H9 (cell line): ENCODE data around the gene ARVCF. TPM values are rescaled to one million over a fixed set of nuclear protein-coding genes. Genes with fewer than 3 reads are reported as not detected.

ENCODE experiments used
- DNase-seq: peaks from one replicate; pipeline ENCODE4 v3.0.0-alpha.2; 2017
- H2AFZ ChIP-seq: one replicate; pipeline ENCODE4 v1.6.1; 2013; ENCODE audit warnings: mild to moderate bottlenecking, low read length, control low read depth, moderate library complexity
- H2AK5ac ChIP-seq: 2 replicates; pipeline ENCODE4 v1.6.1; 2013; ENCODE audit warnings: low read length, control low read depth, mixed read lengths; ENCODE audit not compliant: insufficient read length
- H2BK120ac ChIP-seq: one replicate; pipeline ENCODE4 v1.6.1; 2013; ENCODE audit warnings: low read depth, mild to moderate bottlenecking, low read length, control low read depth, inconsistent platforms; ENCODE audit not compliant: poor library complexity, severe bottlenecking
- H2BK12ac ChIP-seq: 2 replicates; pipeline ENCODE4 v1.6.1; 2013; ENCODE audit warnings: low read length, control low read depth, mixed read lengths, low read depth; ENCODE audit not compliant: insufficient read length
- H2BK15ac ChIP-seq: 2 replicates; pipeline ENCODE4 v1.6.1; 2013; ENCODE audit warnings: low read depth, low read length, control low read depth
- H2BK20ac ChIP-seq: one replicate; pipeline ENCODE4 v1.6.1; 2013; ENCODE audit warnings: low read depth, mild to moderate bottlenecking, low read length, control low read depth, inconsistent platforms; ENCODE audit not compliant: poor library complexity, severe bottlenecking
- H2BK5ac ChIP-seq: 2 replicates; pipeline ENCODE4 v1.6.1; 2013; ENCODE audit warnings: low read length, control low read depth, mixed read lengths; ENCODE audit not compliant: insufficient read length
- H3K14ac ChIP-seq: 2 replicates; pipeline ENCODE4 v1.6.1; 2013; ENCODE audit warnings: low read length, control low read depth; ENCODE audit not compliant: insufficient read depth
- H3K18ac ChIP-seq: 2 replicates; pipeline ENCODE4 v1.6.1; 2013; ENCODE audit warnings: low read depth, mild to moderate bottlenecking, mixed read lengths, low read length, control low read depth; ENCODE audit not compliant: insufficient read length
- H3K23ac ChIP-seq: 2 replicates; pipeline ENCODE4 v1.6.1; 2013; ENCODE audit warnings: low read length, control low read depth, mixed read lengths, low read depth; ENCODE audit not compliant: insufficient read length
- H3K23me2 ChIP-seq: 2 replicates; pipeline ENCODE4 v1.6.1; 2013; ENCODE audit warnings: low read depth, mild to moderate bottlenecking, mixed read lengths, low read length, control low read depth; ENCODE audit not compliant: insufficient read length, poor library complexity, severe bottlenecking
- H3K27ac ChIP-seq: 2 replicates; pipeline ENCODE4 v1.5.1; 2013; ENCODE audit warnings: low read length, control low read depth, mixed read lengths, low read depth; ENCODE audit not compliant: insufficient read length
- H3K27me3 ChIP-seq: 2 replicates; pipeline ENCODE4 v1.6.1; 2013; ENCODE audit warnings: low read length, control low read depth, inconsistent platforms; ENCODE audit not compliant: insufficient read depth
- H3K4ac ChIP-seq: 2 replicates; pipeline ENCODE4 v1.6.1; 2013; ENCODE audit warnings: low read depth, mild to moderate bottlenecking, control low read depth, inconsistent platforms, low read length, moderate library complexity
- H3K4me1 ChIP-seq: 2 replicates; pipeline ENCODE4 v1.6.1; 2013; ENCODE audit warnings: low read length, control low read depth, inconsistent platforms; ENCODE audit not compliant: insufficient read depth
- H3K4me2 ChIP-seq: 2 replicates; pipeline ENCODE4 v1.6.1; 2013; ENCODE audit warnings: low read length, control low read depth, mixed read lengths; ENCODE audit not compliant: insufficient read length, insufficient read depth
- H3K56ac ChIP-seq: 2 replicates; pipeline ENCODE4 v1.6.1; 2013; ENCODE audit warnings: low read depth, mild to moderate bottlenecking, mixed read lengths, low read length, control low read depth; ENCODE audit not compliant: insufficient read length
- H3K79me1 ChIP-seq: 2 replicates; pipeline ENCODE4 v1.6.1; 2013; ENCODE audit warnings: low read depth, mild to moderate bottlenecking, moderate library complexity, low read length, control low read depth, inconsistent platforms; ENCODE audit not compliant: insufficient read depth, poor library complexity, severe bottlenecking
- H3K79me2 ChIP-seq: 2 replicates; pipeline ENCODE4 v1.6.1; 2013; ENCODE audit warnings: low read length, control low read depth, inconsistent platforms; ENCODE audit not compliant: insufficient read depth
- H3K9ac ChIP-seq: 2 replicates; pipeline ENCODE4 v1.6.1; 2013; ENCODE audit warnings: low read length, control low read depth, mixed read lengths; ENCODE audit not compliant: insufficient read length; ENCODE audit errors: extremely low read depth
- H3K9me3 ChIP-seq: one replicate; pipeline ENCODE4 v1.6.1; 2013; ENCODE audit warnings: low read depth, low read length, inconsistent platforms; ENCODE audit not compliant: control insufficient read depth
- H3T11ph ChIP-seq: one replicate; pipeline ENCODE4 v1.6.1; 2013; ENCODE audit warnings: mild to moderate bottlenecking, low read length, control low read depth, inconsistent platforms
- H4K20me1 ChIP-seq: one replicate; pipeline ENCODE4 v1.6.1; 2013; ENCODE audit not compliant: control insufficient read depth, insufficient read length, insufficient read depth
- H4K5ac ChIP-seq: 2 replicates; pipeline ENCODE4 v1.6.1; 2013; ENCODE audit warnings: low read depth, mild to moderate bottlenecking, mixed read lengths, low read length, control low read depth; ENCODE audit not compliant: insufficient read length
- H4K8ac ChIP-seq: replicated peaks from 2 replicates; pipeline ENCODE4 v1.6.1; 2013; ENCODE audit warnings: low read length, control low read depth, mixed read lengths, low read depth; ENCODE audit not compliant: insufficient read length
- H4K91ac ChIP-seq: 2 replicates; pipeline ENCODE4 v1.6.1; 2013; ENCODE audit warnings: low read depth, mild to moderate bottlenecking, moderate library complexity, mixed read lengths, low read length, control low read depth; ENCODE audit not compliant: insufficient read length
- H3K27ac Mint-ChIP-seq, 3 experiments: 2 replicates in 2 of 3; 3 replicates in 1 of 3; pipeline ENCODE4 v1.8.0; 2020 to 2021; ENCODE audit warnings: mixed read lengths in 3 of 3, mild to moderate bottlenecking in 1 of 3, moderate library complexity in 1 of 3
- H3K27me3 Mint-ChIP-seq: 2 replicates; pipeline ENCODE4 v1.8.0; 2021; ENCODE audit warnings: low read depth, mild to moderate bottlenecking, moderate library complexity, mixed read lengths
- H3K36me3 Mint-ChIP-seq, 3 experiments: 2 replicates in 2 of 3; 3 replicates in 1 of 3; pipeline ENCODE4 v1.8.0; 2020 to 2021; ENCODE audit warnings: low read depth in 3 of 3, mixed read lengths in 3 of 3; ENCODE audit not compliant: insufficient read depth in 1 of 3
- H3K4me1 Mint-ChIP-seq, 2 experiments: 2 replicates each; pipeline ENCODE4 v1.8.0; 2020; ENCODE audit warnings: mixed read lengths in 2 of 2
- H3K4me3 Mint-ChIP-seq, 2 experiments: 2 replicates in 1 of 2; 3 replicates in 1 of 2; pipeline ENCODE4 v1.8.0; 2020 to 2021; ENCODE audit warnings: mild to moderate bottlenecking in 2 of 2, mixed read lengths in 2 of 2, moderate library complexity in 1 of 2
- H3K9me3 Mint-ChIP-seq, 2 experiments: 2 replicates in 1 of 2; 3 replicates in 1 of 2; pipeline ENCODE4 v1.8.0; 2020; ENCODE audit warnings: mild to moderate bottlenecking in 2 of 2, mixed read lengths in 2 of 2, moderate library complexity in 1 of 2
- CTCF ChIP-seq: fragments of 200-600 bp; sonication (generic); conservative IDR thresholded peaks from 3 replicates; pipeline ENCODE4 v1.8.0; 2021; ENCODE audit warnings: antibody characterized with exemption, mild to moderate bottlenecking
- WGBS: extraction: QIAGEN DNeasy Blood & Tissue Kit; methylation state at CpG from one replicate; pipeline ENCODE4 v1.1.7; 2013; ENCODE audit warnings: missing lambda C conversion rate, low lambda C conversion rate, mixed read lengths; ENCODE audit not compliant: insufficient read length; ENCODE audit errors: extremely low coverage; 5-methylcytosine and 5-hydroxymethylcytosine counted together
- total RNA-seq: library from RNA; stranded (reverse); gene quantifications from 2 replicates; pipeline ENCODE4 v1.2.1, GENCODE V29; 2021

Gene ARVCF
- total RNA-seq, 1 experiment from 2014 or later = 40.7 TPM

- H3T11ph ChIP-seq = no peak overlapping the region
- H2BK5ac ChIP-seq = no peak overlapping the region
- peak overlapping the region in 1 of 3 experiments; percentile 65; a peak in 1 of 7 replicates for H3K27ac Mint-ChIP-seq
- H3K4ac ChIP-seq = no peak overlapping the region
- H3K79me1 ChIP-seq = peaks cover 4% of the 10 kb centered on the region
- H3K4me1 Mint-ChIP-seq = peaks cover 5 to 14% of the 10 kb centered on the region in 2 experiments; a peak in 3 of 4 replicates
- no peak overlapping the region for H2AFZ ChIP-seq
- H4K91ac ChIP-seq = no peak overlapping the region
- H3K56ac ChIP-seq = no peak overlapping the region
- H3K36me3 Mint-ChIP-seq = peaks cover 2 to 9% (median 9%) of the 10 kb centered on the region in 3 experiments; a peak in 6 of 7 replicates
- no peaks in the 10 kb centered on the region for H3K23me2 ChIP-seq
- no peak overlapping the region for H4K8ac ChIP-seq
- H2BK15ac ChIP-seq = no peak overlapping the region
- no peak overlapping the region for H2BK120ac ChIP-seq
- no peak overlapping the region for H3K23ac ChIP-seq
- no peaks in the 10 kb centered on the region for H3K27me3 Mint-ChIP-seq
- H3K9me3 Mint-ChIP-seq = no peaks in the 10 kb centered on the region
- H3K27me3 ChIP-seq = no peaks in the 10 kb centered on the region
- no peak overlapping the region for H2AK5ac ChIP-seq
- no peaks in the 10 kb centered on the region for H3K79me2 ChIP-seq
- peak overlapping the region; percentile 17 to 63; a peak in 3 of 5 replicates for H3K4me3 Mint-ChIP-seq
- no peak overlapping the region for H2BK12ac ChIP-seq
- no peak overlapping the region for H3K27ac ChIP-seq
- no peak overlapping the region for H2BK20ac ChIP-seq
- H3K4me1 ChIP-seq = no peaks in the 10 kb centered on the region; the same call in 1 of the 2 replicates
- TF ChIP-seq CTCF = no peak
- no peaks in the 10 kb centered on the region for H3K9me3 ChIP-seq
- no peak overlapping the region for H3K18ac ChIP-seq
- no peak overlapping the region for H3K14ac ChIP-seq
- no CpG with 5 or more reads among the region's 11 CpGs for WGBS
- no peak overlapping the region for H3K9ac ChIP-seq
- H4K5ac ChIP-seq = no peak overlapping the region
- H4K20me1 ChIP-seq = peaks cover 3% of the 10 kb centered on the region
- no peak overlapping the region for H3K4me2 ChIP-seq
- no peak for DNase-seq
Measured at GRCh38 chr22:19984851-19985811, 31.5 kb downstream of the ARVCF start.
